HG03103 (cell line): Measurements from ENCODE around the gene SNCG.
"Not testable (repeated sequence)": the region's sequence is repeated elsewhere in the genome, so short reads cannot be mapped to it uniquely, and the experiment has no call there.

Source experiments
- ATAC-seq: cut with Tn5 transposase; IDR thresholded peaks from one replicate; pipeline ENCODE4 v1.9.1; 2021; ENCODE audit warnings: low read depth; ENCODE audit not compliant: unreplicated experiment

The SNCG gene

DNA sequence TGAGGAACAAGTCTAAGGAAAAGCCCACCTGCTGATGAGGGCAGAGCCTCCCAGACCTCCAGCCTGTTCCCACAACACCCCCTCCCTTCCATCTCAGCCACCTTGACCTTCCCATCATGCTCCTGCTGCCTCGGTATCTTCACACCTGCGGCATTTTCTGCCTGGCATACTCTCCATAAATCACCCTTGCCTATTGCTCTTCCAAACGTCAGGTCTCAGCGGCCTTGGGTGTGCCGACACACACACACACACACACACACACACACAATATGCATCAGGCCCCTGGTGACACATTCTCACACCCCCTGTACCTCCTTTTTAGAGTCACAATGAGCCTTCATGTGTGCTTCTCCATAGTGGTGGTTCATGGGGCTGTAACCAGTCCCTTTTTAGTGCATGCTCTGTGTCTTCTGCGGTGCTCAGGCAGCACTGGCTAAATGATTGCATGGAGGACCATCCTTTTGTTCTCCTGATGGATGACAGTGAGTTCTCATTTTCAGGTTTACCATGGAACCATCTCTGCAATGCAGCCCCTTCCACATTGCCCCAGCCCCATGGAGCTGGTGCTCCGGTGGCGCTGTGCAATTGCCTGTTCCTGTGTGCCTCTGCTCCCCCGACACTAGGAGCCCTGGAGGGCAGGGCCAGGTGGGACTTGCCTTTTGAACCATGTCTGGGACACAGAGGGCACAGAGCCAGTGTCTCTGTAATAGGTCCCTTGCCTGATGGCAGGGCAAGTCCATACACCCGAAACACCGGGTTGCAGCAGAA lies 14.4 kb downstream of the SNCG start:
- ATAC-seq: no peak

DNA sequence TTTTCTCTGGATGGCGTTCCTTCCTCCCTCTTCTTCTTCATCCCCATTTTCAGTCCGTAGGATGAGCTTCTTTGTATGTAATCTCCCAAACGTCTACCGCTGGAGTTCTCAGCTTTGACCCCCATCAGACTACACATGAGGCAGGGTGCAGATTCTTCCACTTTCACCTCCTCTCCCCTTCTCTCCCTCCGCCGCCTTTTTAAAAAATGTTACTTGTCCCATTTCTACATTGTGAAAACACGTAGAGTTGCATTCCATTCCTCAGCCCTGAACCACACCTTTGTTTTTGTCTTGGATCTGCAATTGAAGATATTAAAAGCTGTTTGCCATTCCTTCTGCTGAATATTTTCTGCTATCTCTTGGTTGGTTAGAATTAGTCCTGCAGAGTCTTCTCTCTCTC lies 16.1 kb downstream of the SNCG start:
- ATAC-seq: no peak

DNA sequence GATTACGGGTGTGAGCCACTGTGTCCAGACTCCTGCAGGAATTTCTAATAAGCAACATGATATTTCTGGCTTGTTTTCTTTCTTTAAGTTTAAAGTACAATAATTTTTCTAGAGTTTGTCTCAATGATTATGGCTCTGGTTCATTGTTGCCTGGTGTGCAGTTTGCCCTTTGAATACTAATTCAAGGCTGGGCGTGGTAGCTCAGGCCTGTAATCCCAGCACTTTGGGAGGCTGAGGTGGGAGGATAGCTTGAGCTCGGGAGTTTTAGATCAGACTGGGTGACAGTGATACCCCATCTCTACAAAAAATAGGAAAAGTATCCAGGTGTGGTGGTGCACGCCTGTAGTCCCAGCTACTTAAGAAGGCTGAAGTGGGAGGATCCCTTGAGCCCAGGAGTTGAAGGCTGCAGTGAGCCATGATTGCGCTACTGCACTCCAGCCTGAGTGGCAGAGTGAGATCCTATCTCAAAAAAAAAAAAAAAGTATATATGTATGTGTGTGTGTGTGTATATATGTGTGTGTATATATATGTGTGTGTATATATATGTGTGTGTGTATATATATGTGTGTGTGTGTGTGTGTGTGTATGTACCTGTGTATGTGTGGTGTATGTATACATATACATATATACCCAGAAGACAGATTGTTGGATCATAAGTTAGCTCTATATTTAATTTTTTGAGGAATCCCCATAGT lies 18.1 kb downstream of the SNCG start:
- no peak for ATAC-seq

DNA sequence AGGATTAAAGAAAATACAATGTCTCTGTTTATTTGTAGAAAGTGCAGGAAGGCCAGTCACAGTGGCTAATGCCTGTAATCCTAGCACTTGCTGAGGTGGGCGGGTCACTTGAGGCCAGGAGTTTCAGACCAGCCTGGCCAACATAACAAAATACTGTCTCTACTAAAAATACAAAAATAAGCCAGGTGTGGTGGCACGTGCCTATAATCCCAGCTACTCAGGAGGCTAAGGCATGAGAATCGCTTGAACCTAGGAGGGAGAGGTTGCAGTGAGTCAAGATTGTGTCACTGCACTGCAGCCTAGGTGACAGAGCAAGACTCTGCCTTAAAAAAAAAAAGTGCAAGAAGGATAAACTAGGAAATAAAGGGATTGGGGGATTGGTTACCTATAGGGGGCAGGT lies 20.1 kb downstream of the SNCG start:
- not testable (repeated sequence) for ATAC-seq

DNA sequence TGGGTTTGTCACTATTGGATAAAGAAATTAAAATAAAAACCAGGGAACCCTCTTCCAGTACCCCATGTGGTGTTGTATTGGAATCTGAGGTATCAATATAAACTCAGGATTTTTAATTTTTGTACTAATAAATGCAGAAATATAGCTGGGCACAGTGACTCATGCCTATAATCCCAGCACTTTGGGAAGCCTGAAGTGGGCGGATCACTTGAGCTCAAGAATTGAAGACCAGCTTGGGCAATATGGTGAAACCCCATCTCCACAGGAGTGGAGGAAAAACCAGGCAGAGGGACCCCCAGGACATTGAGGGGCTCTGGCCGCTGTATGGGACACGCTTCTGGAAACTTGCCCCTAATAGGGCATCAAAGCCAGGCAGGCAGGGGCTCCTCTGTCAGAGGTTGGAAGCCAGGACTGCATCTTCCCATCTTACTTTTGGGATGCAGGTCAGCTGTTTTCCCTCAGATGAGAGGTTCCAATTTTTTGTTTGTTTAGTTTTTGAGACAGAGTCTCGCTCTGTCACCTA lies 21.0 kb downstream of the SNCG start:
- ATAC-seq: no peak

DNA sequence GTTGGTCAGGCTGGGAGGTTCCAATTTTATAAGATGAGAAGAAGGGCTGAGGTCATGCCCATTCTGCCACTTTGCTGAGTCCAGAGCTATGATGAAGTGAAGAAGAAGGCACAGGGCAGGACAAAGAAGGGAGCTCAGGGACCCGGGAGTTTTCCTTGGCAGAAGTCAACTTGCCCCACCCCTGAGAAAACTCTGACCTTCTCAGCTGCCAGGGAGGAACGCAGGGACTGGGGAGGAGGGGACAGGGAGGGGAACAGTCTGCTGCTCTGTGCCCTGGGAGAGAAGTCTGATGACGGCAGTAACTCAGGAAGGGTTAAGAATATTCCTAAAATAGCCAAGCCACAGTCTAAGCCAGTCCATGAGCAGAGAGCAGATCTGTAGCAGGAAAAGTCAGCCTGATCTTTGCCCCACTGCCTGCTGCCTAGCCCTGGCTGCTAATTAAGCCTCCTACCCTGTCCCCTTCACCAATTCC lies 21.6 kb downstream of the SNCG start:
- no peak for ATAC-seq

DNA sequence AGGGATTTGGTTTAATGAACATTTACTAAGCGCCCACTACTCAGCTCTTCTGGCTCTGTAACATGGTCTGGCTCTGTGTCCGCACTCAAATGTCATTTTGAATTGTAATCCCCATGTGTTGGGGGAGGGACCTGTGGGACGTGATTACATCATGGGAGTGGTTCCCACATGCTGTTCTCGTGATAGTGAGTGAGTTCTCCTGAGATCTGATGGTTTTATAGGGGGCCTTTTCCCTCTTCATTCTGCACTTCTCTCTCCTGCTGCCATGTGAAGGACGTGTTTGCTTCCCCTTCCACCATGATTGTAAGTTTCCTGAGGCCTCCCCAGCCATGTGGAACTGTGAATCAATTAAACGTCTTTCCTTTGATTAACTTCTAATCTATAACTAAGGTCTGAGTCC lies 22.6 kb downstream of the SNCG start:
- ATAC-seq: not testable (repeated sequence)

DNA sequence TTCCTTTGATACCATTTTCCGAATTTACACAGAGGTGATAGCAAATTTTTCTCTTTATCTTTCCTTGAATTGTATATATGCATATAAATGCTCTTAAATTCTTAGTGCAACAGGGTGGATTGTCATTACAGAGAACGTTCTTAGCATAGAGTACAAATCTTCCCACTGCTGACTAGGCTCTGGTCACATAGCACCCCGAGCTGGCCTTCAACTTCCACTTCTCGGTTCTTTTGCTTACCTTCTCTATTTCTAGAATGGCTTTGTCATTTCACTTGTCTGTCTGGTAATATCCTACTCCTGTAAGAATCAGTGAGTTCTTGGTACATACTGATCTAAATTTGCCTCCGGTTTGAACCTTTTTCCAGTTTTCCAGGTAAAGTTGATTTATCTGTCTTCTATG lies 23.3 kb downstream of the SNCG start:
- no peak for ATAC-seq

DNA sequence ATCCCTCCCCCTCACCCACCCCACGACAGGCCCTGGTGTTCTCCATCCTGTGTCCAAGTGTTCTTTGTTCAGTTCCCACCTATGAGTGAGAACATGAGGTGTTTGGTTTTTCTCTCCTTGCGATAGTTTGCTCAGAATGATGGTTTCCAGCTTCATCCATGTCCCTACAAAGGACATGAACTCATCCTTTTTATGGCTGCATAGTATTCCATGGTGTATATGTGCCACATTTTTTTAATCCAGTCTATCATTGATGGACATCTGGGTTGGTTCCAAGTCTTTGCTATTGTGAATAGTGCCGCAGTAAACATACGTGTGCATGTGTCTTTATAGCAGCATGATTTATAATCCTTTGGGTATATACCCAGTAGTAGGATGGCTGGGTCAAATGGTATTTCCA lies 26.1 kb downstream of the SNCG start:
- ATAC-seq: not testable (repeated sequence)

DNA sequence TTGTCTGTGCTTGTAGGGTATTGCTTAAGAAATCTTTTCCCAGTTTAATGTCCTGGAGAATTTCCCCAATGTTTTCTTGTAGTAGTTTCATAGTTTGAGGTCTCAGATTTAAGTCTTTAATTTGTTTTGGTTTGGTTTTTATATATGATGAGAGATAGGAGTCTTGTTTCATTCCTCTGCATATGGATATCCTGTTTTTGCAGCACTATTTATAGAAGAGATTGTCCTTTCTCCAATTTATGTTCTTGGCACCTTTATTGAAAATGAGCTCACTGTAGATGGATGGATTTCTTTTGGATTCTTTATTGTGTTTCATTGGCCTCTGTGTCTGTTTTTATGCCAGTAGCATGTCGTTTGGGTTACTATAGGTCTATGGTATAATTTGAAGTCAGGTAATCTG lies 30.1 kb downstream of the SNCG start:
- no peak for ATAC-seq

DNA sequence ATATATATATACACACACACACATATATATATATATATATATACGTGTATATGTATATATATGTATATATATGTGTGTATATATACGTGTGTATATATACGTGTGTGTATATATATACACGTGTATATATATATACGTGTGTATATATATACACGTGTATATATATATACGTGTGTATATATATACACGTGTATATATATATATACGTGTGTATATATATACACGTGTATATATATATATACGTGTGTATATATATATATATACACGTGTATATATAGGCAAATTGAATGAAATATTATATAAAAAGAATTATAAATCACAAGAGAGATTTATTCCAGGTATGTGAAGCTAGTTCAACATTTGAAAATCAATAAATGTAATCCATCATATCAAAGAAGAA lies 33.0 kb downstream of the SNCG start:
- ATAC-seq: not testable (repeated sequence)

DNA sequence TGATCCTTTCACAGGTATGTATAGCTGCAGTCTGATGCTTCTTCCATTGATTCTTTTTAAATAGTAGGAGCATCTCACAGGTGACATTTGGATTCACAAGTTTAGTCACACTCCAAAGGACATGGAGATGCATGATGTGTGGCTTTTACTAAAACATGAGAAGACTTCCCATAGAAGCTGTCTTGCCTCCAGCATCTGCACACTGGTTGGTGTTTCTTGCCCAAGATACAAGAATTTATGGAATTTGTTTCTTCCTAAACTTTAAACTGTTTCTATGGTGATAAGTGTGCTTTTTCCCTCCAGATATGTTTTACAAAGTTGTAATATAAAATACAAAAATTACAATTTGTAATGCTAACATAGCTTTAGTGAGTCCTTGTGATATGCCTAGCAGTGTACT lies 34.1 kb downstream of the SNCG start:
- no peak for ATAC-seq

DNA sequence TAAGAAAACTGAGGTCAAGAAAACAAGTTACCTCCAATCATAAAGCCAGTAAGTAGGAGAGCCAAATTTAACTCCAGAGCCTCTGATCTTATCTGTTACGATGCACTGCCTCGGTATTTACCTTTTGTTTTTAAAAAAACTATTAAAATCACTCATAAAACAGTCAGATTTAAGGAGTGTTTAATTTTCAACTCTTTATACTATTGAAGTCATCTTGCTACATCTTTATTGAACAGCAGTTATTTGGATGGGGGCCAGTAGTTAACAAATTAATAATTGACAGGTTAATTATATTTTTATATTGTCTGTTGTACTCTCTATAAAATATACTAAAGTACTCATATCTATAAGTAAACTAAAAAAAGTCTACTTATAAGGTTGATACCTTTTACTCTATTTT lies 34.5 kb downstream of the SNCG start:
- ATAC-seq: no peak

DNA sequence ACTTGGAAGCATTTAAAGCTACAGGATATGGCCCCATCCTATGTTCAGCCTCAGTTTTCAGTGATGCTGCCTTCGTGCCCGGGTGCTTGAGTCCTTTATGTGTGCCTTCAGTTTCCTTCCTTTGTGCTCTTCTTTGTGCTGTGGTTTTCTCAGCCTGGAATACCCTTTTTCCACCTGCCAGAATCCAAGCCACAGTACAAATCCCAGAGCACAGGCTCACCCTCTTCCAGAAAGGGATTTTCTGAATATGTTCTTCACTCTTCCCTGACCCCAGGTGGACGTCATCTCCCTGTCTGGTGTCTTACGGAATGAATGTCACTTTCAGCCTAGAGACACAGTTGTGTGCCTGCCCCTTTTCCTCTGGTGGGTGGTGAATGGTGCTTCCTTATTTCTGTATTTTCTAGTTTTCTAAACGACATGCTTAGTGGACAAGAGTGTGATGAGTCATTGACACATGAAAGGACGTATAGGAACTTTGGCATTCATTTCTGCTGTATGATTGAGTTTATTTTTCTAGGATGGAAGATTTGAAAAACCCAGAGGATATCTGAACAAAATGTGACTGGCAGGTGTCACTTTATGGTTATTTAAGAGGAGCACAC lies 41.5 kb downstream of the SNCG start:
- ATAC-seq: not testable (repeated sequence)

DNA sequence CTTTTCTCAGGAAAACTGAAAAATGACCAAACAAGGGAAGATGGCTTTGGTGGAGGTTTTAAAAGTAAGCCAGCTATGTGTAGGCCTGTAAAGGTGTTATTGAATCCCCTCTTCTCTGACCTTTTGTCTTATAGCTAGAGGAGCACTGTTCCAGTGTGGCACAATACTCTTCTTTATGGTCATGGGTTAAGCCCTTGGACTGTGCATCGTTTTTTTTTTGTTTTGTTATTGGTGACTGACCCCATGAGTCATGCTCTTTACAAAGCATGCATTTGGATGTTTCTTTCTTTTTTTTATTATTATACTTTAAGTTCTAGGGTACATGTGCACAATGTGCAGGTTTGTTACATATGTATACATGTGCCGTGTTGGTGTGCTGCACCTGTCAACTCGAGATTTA lies 42.1 kb downstream of the SNCG start:
- ATAC-seq: no peak

DNA sequence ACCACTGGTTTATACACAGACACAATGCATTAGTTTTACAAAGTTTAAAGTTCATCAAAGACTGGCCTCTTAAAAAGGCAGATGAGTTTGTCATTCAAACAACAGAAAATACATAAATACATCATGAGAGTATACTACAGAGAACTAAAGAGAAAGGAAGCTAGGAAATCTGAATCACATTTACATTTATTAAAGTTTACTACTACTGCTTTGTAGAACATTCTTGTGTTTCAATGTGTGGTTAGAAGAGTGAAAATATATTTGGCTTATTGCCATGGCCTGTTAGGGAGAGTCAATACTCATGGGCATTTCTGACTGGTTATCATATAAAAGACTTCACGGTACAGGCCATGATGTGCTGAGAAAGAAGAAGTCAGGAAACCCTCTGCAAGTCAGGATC lies 48.7 kb downstream of the SNCG start:
- not testable (repeated sequence) for ATAC-seq

DNA sequence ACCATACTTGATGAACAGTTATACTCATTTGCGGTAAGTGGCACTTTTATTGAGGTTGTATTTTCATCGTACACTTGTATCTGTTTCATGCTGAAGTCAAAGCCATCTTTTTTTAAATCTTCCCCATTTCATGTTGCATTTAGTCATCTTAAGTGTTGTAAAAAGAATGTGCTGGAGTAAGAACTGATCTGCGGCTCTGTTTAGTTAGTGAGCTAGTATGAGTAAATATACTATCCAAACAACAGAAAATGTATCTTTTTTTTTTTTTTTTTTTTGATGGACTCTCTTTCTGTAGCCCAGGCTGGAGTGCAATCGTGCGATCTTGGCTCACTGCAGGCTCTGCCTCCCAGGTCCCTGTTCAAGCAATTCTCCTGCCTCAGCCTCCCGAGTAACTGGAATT lies 49.3 kb downstream of the SNCG start:
- ATAC-seq: not testable (repeated sequence)

DNA sequence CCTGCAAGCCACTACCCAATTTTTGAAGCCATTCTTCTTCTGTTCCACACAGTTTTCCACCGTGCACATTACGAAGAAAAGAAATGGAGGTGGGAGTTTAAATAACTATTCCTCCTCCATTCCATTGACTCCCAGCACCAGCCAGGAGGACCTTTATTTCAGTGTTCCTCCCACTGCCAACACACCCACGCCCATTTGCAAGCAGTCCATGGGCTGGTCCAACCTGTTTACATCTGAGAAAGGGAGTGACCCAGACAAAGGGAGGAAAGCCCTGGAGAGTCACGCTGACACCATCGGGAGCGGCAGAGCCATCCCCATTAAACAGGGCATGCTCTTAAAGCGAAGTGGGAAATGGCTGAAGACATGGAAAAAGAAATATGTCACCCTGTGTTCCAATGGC lies 49.9 kb downstream of the SNCG start:
- ATAC-seq: not testable (repeated sequence)

DNA sequence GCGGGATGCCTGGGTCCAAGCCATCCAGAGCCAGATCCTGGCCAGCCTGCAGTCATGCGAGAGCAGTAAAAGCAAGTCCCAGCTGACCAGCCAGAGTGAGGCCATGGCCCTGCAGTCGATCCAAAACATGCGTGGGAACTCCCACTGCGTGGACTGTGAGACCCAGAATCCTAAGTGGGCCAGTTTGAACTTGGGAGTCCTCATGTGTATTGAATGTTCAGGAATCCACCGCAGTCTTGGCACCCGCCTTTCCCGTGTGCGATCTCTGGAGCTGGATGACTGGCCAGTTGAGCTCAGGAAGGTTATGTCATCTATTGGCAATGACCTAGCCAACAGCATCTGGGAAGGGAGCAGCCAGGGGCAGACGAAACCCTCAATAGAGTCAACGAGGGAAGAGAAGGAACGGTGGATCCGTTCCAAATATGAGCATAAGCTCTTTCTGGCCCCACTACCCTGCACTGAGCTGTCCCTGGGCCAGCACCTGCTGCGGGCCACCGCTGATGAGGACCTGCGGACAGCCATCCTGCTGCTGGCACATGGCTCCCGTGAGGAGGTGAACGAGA lies 50.8 kb downstream of the SNCG start:
- not testable (repeated sequence) for ATAC-seq
